ENCODE results near the gene ADH4.

Gene ADH4

DNA sequence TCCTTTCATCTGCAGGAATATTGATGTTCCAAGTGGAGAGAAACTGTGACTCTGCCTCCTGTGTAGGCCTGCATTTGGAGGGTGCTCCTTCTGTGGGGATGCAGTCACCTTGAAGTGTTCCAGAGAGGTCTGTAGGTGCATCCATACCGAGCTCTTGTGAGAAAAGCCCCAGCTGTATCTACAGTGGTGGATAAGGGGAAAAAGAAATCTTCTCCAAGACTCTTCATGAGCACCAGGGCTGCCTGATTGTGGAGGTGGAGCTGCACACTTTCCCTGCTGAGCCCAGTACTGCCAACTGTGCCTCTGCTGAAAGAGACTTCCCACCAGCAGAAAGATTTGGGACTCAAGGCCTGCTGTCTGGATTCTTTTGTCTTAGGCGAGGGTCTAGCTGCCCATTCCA, 35.1 kb upstream of the ADH4 start:
- FAIRE-seq (no peak), DNase-seq (ENCODE audit: insufficient read length, low spot score) (no peak)
- TF ChIP-seq, protein P1, sequence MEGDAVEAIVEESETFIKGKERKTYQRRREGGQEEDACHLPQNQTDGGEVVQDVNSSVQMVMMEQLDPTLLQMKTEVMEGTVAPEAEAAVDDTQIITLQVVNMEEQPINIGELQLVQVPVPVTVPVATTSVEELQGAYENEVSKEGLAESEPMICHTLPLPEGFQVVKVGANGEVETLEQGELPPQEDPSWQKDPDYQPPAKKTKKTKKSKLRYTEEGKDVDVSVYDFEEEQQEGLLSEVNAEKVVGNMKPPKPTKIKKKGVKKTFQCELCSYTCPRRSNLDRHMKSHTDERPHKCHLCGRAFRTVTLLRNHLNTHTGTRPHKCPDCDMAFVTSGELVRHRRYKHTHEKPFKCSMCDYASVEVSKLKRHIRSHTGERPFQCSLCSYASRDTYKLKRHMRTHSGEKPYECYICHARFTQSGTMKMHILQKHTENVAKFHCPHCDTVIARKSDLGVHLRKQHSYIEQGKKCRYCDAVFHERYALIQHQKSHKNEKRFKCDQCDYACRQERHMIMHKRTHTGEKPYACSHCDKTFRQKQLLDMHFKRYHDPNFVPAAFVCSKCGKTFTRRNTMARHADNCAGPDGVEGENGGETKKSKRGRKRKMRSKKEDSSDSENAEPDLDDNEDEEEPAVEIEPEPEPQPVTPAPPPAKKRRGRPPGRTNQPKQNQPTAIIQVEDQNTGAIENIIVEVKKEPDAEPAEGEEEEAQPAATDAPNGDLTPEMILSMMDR (IDR thresholded peaks at IDR 0.05; ENCODE audit: insufficient read depth, missing control alignments), result no peak

- TF ChIP-seq, protein P1 (IDR thresholded peaks at IDR 0.05; ENCODE audit: insufficient read depth, missing control alignments), result no peak
- FAIRE-seq (no peak), DNase-seq (ENCODE audit: insufficient read length, low spot score) (no peak)
Measured at GRCh38 chr4:99166544-99166943, 22.4 kb upstream of the ADH4 start.

GRCh38 chr4:99165978-99166377, 21.9 kb upstream of the ADH4 start:
- FAIRE-seq, result no peak
- TF ChIP-seq, protein P1 (IDR thresholded peaks at IDR 0.05; ENCODE audit: insufficient read depth, missing control alignments), result no peak
- DNase-seq (ENCODE audit: insufficient read length, low spot score), result no peak

GRCh38 chr4:99161373-99162099, 17.4 kb upstream of the ADH4 start:
- TF ChIP-seq, protein P1 (IDR thresholded peaks at IDR 0.05; ENCODE audit: insufficient read depth, missing control alignments), result no peak
- DNase-seq (ENCODE audit: insufficient read length, low spot score) (no peak), FAIRE-seq (no peak)

DNA sequence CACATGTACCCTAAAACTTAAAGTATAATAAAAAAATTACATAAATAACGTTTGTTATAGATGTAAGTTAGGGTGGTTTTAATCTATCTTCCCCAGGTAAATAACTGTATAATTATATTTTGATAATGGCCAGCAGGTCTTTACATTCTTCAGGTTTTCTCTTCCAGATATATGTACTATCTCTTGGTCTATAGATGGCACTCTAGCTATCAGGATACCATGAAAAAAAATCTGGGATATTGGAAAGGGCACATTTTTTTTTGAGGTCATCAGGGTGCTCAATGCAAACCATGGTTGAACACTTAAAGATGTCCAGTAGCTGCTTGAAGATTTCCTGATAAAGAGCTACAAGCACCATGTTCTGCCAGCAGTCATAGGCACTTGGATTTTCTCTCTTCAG, 15.6 kb upstream of the ADH4 start:
- DNase-seq (ENCODE audit: insufficient read length, low spot score), result no peak
- TF ChIP-seq, protein P1 (IDR thresholded peaks at IDR 0.05; ENCODE audit: insufficient read depth, missing control alignments), result peak; percentile 48
- no peak for FAIRE-seq

- DNase-seq (ENCODE audit: insufficient read length, low spot score) (no peak), FAIRE-seq (no peak)
- TF ChIP-seq, protein P1 (IDR thresholded peaks at IDR 0.05; ENCODE audit: insufficient read depth, missing control alignments), result no peak
Measured at GRCh38 chr4:99157478-99157935, 13.4 kb upstream of the ADH4 start.

DNA sequence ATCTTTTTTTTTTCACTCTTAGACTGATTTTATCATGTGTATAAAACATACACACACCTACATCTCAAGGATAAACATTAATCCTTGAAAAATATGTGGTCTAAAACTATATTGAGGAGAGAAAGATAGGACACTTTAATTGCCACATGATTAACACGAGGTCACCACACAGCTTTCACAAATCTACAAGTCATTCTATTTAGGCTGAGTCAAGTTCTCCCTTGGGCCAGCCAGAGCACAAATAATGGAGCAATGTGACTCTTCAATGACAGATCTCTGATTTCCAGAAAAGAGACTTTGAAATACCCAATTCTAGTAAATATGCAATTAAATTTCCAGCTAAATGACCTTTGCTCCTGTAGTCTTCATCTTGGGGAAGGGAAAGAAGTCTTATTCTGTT, 12.9 kb upstream of the ADH4 start:
- no peak for DNase-seq (ENCODE audit: insufficient read length, low spot score)
- no peak for FAIRE-seq
- TF ChIP-seq, protein P1 (IDR thresholded peaks at IDR 0.05; ENCODE audit: insufficient read depth, missing control alignments), result no peak

All from D721Med (cell line).